DND-41 (cell line): ENCODE measurements around the gene WFDC5.

Experiments
- ATAC-seq: fragments of 200-7000 bp; cut with Tn5 transposase; 3 replicates; pipeline ENCODE4 v1.9.1; 2021; ENCODE audit warnings: low read depth; ENCODE audit not compliant: insufficient read depth
- DNase-seq: peaks from one replicate; pipeline ENCODE4 v3.0.0-alpha.2; 2020
- H2AFZ ChIP-seq: 2 replicates; pipeline ENCODE4 v1.6.0; 2012; ENCODE audit warnings: low read depth, low read length
- H3K27ac ChIP-seq: 2 replicates; pipeline ENCODE4 v1.5.1; 2012; ENCODE audit warnings: low read length, inconsistent platforms
- H3K27me3 ChIP-seq: fragments of 200-600 bp; sonication (generic); 2 replicates; pipeline ENCODE4 v1.6.0; 2012; ENCODE audit warnings: low read length, mild to moderate bottlenecking, inconsistent platforms; ENCODE audit not compliant: insufficient read depth, poor library complexity
- H3K36me3 ChIP-seq: 2 replicates; pipeline ENCODE4 v1.5.1; 2012; ENCODE audit warnings: low read length, inconsistent platforms; ENCODE audit not compliant: insufficient read depth
- H3K4me1 ChIP-seq: 2 replicates; pipeline ENCODE4 v1.5.1; 2012; ENCODE audit warnings: mild to moderate bottlenecking, low read length; ENCODE audit not compliant: insufficient read depth
- H3K4me2 ChIP-seq: 2 replicates; pipeline ENCODE4 v1.6.0; 2012; ENCODE audit warnings: mild to moderate bottlenecking, moderate library complexity, low read length, inconsistent platforms; ENCODE audit not compliant: insufficient read depth
- H3K4me3 ChIP-seq, 2 experiments: fragments of 200-600 bp in 1 of 2; shearing (Covaris generic) in 1 of 2; 2 replicates each; pipeline ENCODE4 v1.5.1; 2012 to 2016; ENCODE audit warnings: inconsistent platforms in 2 of 2, low read length in 2 of 2, mild to moderate bottlenecking in 2 of 2, low read depth in 1 of 2, moderate library complexity in 1 of 2
- H3K79me2 ChIP-seq: 2 replicates; pipeline ENCODE4 v1.6.0; 2012; ENCODE audit warnings: low read length, inconsistent platforms; ENCODE audit not compliant: insufficient read depth
- H3K9ac ChIP-seq: 2 replicates; pipeline ENCODE4 v1.6.0; 2012; ENCODE audit warnings: low read depth, mild to moderate bottlenecking, inconsistent platforms, low read length, moderate library complexity
- H3K9me3 ChIP-seq: 2 replicates; pipeline ENCODE4 v1.5.1; 2012; ENCODE audit warnings: low read length, moderate library complexity, mild to moderate bottlenecking, inconsistent platforms; ENCODE audit not compliant: insufficient read depth, severe bottlenecking
- H4K20me1 ChIP-seq: 2 replicates; pipeline ENCODE4 v1.6.0; 2012; ENCODE audit warnings: low read length; ENCODE audit not compliant: insufficient read depth
- EZH2 ChIP-seq: IDR thresholded peaks from 3 replicates; pipeline ENCODE4 v1.6.1; 2012; ENCODE audit warnings: borderline replicate concordance, low read depth, mild to moderate bottlenecking, moderate library complexity, low read length, inconsistent platforms; ENCODE audit not compliant: severe bottlenecking
- TF ChIP-seq, protein P1 (sequence below): IDR thresholded peaks from 2 replicates; pipeline ENCODE4 v1.5.1; 2012; ENCODE audit warnings: borderline replicate concordance, low read length, moderate library complexity, mild to moderate bottlenecking; ENCODE audit not compliant: poor library complexity, severe bottlenecking; ENCODE audit errors: extremely low read depth

The WFDC5 gene

DNA sequence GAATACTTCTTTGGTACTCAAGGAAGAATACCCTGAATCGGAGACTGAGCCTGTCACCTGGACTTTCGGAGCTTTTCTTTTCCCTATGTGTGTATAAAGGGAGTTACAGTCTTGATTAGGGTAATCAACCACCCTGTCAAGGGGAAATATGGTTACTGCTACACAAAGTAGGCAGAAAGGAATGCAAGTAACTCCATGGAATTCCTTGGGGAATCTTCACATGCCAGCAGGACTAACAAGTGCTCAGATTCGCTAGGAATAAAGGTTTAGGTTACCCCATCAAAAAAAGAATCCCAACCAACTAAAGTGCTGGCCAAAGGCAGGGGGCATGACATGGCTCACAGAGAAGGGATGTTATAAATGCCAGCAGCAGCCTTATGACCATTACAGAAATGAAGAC, 24.5 kb downstream of the WFDC5 start:
- no peak for TF ChIP-seq EZH2
- TF ChIP-seq, protein P1, sequence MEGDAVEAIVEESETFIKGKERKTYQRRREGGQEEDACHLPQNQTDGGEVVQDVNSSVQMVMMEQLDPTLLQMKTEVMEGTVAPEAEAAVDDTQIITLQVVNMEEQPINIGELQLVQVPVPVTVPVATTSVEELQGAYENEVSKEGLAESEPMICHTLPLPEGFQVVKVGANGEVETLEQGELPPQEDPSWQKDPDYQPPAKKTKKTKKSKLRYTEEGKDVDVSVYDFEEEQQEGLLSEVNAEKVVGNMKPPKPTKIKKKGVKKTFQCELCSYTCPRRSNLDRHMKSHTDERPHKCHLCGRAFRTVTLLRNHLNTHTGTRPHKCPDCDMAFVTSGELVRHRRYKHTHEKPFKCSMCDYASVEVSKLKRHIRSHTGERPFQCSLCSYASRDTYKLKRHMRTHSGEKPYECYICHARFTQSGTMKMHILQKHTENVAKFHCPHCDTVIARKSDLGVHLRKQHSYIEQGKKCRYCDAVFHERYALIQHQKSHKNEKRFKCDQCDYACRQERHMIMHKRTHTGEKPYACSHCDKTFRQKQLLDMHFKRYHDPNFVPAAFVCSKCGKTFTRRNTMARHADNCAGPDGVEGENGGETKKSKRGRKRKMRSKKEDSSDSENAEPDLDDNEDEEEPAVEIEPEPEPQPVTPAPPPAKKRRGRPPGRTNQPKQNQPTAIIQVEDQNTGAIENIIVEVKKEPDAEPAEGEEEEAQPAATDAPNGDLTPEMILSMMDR = no peak
- H3K9ac ChIP-seq = no peak overlapping the region
- H4K20me1 ChIP-seq = no peaks in the 10 kb centered on the region
- no peaks in the 10 kb centered on the region for H3K79me2 ChIP-seq
- no peak overlapping the region for H3K4me3 ChIP-seq
- H3K27ac ChIP-seq = no peak overlapping the region
- DNase-seq = no peak
- no peaks in the 10 kb centered on the region for H3K9me3 ChIP-seq
- no peaks in the 10 kb centered on the region for H3K27me3 ChIP-seq
- no peaks in the 10 kb centered on the region for H3K4me1 ChIP-seq
- no peak overlapping the region for H2AFZ ChIP-seq
- ATAC-seq = no peak
- no peak overlapping the region for H3K4me2 ChIP-seq
- H3K36me3 ChIP-seq = no peaks in the 10 kb centered on the region

DNA sequence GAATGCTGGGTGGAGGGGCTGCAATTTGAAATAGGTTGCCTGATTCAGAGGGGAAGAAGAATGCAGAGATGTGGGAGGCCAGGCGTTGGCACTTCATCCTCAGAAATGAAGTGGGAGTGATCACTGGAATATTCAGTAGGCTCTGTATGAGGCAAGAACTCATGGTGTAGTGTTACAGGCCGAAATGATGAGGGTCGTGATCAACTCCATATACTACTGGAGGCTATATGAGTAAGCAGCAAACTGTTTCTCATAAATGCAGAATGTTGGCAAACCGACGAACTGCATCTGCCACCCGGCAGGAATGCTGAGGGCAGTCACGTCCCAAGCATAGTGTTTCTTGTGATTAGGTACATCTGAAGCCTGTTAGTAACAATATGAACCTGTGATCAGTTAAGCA, 26.7 kb downstream of the WFDC5 start:
- Histone ChIP-seq H3K4me2 (no peak overlapping the region), H3K9ac (no peak overlapping the region), H3K4me3 (no peak overlapping the region)

DNA sequence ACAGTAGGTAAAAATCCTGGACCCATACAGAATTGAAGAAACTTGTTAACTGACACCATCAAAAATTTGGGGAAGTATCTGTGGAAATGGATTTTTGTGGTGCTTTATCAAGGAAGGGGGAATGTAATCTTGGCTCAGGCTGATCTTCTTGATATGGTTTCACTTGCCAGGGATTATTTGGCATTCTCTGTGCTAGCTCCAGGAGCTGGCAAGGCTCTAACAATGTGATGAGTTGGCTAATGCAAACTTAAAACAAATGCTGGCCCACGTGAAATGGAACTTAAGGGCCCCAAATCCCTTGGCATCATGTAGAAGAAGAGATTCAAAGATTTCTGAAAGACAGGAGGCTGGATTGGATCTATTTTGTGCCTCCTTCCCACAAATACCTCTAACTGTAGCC, 27.2 kb downstream of the WFDC5 start:
- DNase-seq (no peak), ATAC-seq (no peak)
- Histone ChIP-seq H2AFZ (no peak overlapping the region), H3K27me3 (no peaks in the 10 kb centered on the region), H3K4me2 (no peak overlapping the region), H4K20me1 (no peaks in the 10 kb centered on the region), H3K36me3 (0 out of 2 replicates have a peak, but pooled peaks cover 1% of the 10 kb centered on the region), H3K27ac (no peak overlapping the region), H3K79me2 (no peaks in the 10 kb centered on the region), H3K9ac (no peak overlapping the region), H3K9me3 (no peaks in the 10 kb centered on the region), H3K4me1 (no peaks in the 10 kb centered on the region), H3K4me3 (no peak overlapping the region)
- no peak for TF ChIP-seq EZH2
- TF ChIP-seq, protein P1 = no peak

More for the DNA sequence above, 26.7 kb downstream of the WFDC5 start:
- no peak for ATAC-seq
- Histone ChIP-seq H3K9me3 (no peaks in the 10 kb centered on the region), H3K79me2 (no peaks in the 10 kb centered on the region), H3K36me3 (no peaks in the 10 kb centered on the region), H2AFZ (no peak overlapping the region), H4K20me1 (no peaks in the 10 kb centered on the region), H3K27me3 (no peaks in the 10 kb centered on the region), H3K4me1 (no peaks in the 10 kb centered on the region), H3K27ac (no peak overlapping the region)
- no peak for TF ChIP-seq EZH2
- TF ChIP-seq, protein P1 = no peak
- DNase-seq = no peak

DNA sequence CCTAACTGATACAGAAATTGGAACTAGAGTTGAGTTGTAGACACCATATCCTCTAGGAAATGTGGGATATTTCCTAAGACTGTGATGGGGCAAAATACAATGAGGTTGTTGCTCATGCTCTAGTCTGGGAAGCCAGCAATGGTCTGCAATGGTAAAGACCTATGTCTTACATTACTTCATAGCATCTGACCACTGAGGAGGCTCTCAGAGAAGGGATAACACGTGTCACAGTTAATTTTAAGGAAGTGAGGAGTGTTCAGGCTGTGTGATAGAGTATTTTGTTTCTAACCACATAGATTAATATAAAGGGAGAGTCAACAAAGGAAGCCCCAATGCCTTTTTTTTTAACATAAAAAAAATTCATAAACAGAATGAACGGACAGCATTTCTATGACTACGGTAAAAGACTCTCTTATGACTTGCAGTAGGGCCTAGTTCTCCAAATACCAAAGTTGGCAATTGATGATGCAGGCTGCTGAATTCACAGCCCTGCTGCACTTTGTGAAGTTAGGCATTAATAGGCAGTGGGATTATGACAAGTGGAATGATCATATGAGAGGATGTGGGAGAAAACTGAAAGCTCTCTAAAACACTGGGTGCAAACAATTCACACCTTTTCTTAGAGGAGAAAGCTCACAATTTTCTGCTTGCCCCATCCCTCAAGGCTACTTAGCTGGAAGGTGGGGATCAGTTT, 27.7 kb downstream of the WFDC5 start:
- DNase-seq (no peak), ATAC-seq (no peak)
- peaks cover 5% of the 10 kb centered on the region for H3K9me3 ChIP-seq
- H3K27me3 ChIP-seq = no peaks in the 10 kb centered on the region
- no peak for TF ChIP-seq EZH2
- TF ChIP-seq, protein P1 = no peak
- no peaks in the 10 kb centered on the region for H3K79me2 ChIP-seq
- H2AFZ ChIP-seq = no peak overlapping the region
- no peak overlapping the region for H3K9ac ChIP-seq
- no peak overlapping the region for H3K27ac ChIP-seq
- no peaks in the 10 kb centered on the region for H4K20me1 ChIP-seq
- no peaks in the 10 kb centered on the region for H3K4me1 ChIP-seq
- no peak overlapping the region for H3K4me3 ChIP-seq
- peaks cover 7% of the 10 kb centered on the region for H3K36me3 ChIP-seq
- H3K4me2 ChIP-seq = no peak overlapping the region
